ENCODE data around the gene AFF2.

Gene AFF2

DNA sequence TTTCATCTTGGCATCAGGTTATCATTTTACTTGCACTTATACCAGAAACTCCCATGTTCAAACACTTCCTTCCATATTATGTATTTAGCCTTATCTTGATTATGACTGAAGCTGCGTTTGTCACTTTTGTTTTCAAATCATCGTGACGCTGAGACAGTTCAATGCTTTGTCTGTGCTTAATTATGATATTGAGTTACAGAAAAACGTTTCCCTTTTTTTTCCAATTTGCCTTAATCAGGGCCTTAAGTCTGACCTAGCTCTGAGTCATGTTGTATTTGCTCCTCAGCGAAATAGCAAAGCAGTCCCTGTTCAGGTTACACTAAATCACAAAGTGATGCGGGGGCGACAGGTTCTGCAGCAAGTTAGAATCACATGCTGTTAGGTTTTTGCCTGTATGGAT is 254.7 kb downstream of the AFF2 start:
- no peak for DNase-seq

DNA sequence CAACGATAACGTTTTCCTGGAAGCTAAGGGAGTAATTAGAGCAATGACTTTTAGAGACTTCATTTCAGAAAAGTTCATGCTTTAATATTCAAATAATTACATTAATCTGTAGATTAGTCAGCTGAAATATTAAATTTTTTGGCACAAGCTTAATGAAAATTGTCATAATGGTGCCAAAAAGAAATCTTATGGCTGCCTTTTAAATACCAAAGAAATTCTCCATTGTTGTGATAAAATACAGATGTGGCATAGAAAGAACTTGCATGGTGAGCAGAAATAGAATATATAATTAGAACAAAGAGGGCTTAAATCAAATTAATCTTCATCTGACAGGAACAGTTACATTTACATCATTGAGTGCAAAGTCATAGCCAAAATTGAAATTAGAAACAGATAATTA is 263.5 kb downstream of the AFF2 start:
- no peak for DNase-seq

DNA sequence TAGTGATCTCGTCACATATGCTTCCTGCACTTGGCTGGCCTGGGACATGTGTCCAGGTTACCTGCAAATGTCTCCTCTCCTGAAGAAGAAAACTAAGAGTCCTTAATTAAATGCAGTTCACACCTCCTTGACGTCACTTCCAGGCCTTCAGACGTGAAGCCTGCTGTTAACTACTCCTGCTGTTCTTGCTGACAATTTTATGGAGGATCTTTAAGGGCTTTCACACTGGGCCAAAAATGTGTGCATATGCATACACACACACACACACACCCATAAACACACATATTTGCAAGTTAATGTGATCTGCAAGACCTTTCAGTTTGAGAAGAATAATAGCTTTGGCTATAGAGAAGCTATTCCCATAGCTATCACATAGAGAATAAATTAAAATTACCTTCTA is 267.9 kb downstream of the AFF2 start:
- no peak for DNase-seq

DNA sequence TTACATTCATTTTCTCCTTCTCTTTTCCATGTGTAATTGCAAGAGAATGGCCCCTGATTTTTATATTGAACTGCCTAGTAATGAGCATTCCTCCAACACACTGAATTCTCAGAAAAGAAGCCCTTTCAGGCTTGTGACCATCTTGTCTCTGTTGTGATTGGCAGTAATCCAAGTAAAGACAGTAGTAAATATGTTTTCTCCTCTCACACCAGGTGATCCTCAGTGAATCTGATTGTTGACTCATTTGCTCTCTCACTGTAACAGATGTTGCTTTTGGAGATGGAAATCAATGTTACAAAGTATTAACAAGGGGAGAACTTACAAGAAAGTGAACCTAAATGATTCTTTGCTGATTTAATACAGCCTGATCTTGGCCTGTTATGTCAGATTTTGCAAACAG is 271.0 kb downstream of the AFF2 start:
- no peak for DNase-seq

DNA sequence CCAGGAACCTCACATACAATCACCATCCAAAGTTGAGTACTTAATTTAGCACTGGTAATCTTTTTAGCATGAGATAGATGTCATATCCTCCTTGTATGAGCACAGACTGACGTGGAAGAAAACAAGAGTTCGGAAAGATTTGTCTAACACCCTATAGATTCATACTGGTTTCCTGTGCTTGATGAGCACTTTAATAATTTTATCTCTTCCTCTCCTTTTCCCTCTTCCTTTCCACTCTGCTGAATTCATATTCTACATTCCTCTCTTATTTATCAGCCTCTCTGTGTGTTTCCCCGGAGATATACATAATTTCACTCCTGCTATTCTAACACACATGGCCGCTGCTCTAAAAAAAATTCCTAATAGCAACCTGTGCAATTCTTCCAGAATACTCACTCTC is 273.9 kb downstream of the AFF2 start:
- no peak for DNase-seq

DNA sequence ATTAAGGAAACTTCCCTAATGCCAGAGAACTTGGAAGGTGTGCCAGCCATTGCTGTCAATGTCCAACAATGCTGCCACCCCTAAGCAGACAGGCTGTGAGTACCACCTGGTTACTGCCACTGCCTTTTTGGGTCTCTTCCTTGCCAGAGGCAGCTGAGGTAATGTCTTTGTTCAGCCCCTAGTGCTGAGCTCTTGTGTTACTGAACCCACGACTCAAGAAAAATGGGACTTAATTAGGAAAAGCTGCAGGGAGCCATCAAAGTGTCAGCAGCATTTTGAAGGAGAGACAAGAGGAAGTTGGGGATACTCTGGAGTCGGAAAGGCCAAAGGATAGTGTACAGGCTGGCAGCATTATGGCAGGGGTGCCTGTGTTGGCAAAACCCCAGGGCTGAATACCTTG is 283.7 kb downstream of the AFF2 start:
- no peak for DNase-seq

DNA sequence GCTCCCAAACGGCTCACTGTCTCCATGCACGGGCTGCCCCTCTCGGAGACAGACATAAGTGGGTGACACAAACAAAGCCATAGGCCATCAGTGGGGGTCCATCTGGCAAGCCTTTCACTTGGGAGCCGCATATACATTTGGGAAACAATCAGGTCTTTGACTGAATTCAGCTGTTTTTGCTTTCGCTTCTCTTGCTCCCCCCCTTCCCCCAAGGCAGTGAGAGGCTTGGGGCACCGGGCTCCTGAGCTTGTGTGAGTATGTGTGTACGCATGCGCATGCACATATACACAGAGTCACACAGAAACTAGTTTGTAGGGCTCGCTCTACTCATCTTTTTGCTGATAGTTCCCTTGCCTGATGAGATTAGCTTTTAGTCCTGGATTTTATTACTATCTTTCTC is 284.4 kb downstream of the AFF2 start:
- DNase-seq, result no peak

DNA sequence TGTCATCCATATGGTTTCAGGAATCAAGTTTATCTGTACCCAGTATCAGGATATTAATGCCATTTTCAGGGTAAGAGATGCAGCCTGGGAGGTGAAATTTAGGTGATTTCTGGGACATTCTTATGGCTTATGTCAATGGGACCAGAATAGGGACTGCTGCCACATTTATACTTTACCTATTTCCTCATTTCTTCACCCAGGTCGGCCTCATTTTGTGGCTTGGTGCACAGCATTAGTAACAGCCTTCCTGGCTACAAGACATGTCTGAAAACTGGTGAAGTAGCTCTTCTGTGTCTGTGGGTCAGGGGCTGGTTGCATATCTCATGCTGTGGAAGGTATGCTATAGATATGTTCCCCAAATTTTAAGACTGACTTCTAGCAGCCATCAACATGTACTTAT is 284.8 kb downstream of the AFF2 start:
- DNase-seq, result no peak

DNA sequence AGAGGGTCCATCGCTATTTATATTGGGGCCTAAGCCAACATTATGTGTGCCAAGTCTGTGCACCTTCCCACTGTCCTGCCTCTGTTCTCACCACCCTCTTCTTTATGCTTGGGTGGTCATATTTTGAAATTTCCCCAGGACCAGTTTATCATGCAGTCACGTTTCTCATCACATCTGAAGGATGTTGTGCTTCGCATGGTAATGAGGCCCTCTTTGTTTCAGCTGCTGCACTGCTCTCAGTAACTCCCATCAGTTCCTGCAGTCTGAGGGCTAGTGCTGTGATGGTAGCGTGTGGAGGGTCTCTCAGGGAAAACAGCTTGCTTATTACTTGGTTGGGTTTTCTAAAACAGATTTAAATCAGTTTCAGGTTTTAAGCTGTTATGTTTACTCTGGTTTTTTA is 288.0 kb downstream of the AFF2 start:
- no peak for DNase-seq

DNA sequence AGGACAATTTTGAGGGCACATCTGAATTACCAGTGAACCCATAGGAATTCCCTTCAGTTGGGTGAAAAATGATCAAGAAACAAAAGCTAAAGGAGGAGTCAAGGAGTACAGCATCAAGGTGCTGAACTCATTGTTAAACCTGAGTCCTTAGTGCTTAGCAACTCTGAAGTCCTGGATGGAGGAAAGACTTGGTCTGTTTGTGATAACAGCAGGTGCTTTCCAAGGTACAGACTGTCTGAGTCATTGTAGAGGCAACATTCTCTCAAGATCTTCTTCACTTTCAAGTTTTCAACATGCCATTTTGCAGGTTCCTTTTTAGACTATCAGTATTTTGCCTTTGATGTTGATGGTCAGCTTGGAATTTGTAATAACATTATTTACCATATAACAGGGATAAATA is 293.9 kb downstream of the AFF2 start:
- DNase-seq, result no peak

DNA sequence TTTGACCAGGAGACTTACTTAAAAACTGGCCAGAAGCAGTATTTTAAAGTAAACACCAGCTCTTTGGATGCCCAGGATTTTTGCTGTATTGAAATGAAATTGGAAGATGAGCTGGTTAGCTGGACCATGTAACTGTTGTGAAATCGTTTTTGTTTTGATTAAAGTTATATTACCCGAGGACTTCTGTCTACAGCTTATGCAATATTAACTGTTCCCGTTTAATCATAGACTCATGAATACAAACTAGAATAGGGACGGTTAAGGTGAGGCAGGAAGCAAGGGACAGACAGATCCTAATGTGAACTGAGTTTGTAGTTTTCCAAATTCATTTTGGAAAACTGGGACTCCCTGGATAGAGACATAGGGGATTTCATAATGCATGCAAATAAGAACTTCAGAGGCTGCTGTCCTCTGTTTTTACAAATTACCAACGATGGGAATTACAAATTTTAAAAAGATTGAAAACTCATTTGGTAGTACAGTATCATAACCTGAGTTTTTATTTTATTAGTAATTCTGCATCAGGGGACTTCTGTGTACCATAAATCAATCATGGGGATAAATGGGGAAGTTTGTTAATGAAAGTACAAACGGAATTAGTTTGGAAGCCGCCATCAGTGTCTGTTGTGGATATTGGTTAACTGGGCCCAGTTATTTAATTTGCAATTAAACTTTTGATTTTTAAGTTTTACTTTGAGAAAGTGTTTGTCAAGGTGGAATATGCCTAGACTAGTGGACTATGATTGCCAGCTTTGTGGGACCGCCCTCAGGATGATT is 304.4 kb downstream of the AFF2 start:
- DNase-seq, result peak in 1 of 4 experiments; percentile 1

DNA sequence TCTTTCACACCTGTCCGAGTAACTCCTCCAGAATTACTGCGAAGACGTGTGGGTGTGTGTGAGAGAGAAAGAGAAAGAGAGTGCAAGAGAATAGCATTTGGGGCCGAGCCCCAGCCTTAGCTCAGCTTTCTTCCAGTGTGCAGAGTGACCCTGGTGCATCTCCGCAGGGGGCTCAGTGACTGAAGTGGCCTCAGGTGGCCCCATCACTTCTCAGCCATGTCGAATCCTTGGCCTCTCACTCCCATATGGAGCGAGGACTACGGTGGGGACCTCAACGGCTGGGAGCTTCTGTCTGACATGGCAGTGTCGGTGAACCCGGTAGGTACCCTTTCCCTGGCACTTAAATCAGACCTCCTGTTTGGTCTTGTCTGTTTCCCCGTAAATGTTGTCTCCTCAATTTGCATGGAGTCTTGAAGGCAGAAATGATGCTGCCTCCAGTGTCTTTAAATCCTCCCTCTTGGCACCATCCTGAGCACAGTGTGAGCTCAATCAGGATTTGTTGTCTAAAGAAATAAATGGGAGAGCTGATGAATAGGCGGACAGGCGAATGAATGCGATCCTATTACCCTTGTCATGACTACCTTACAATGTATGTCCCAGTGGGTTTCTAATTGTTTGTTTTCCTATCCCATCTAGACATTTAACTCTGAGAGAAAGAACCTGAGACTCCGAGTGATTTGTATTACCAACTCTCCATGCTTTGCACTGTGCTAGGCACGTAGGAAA is 305.9 kb downstream of the AFF2 start:
- DNase-seq, result no peak

DNA sequence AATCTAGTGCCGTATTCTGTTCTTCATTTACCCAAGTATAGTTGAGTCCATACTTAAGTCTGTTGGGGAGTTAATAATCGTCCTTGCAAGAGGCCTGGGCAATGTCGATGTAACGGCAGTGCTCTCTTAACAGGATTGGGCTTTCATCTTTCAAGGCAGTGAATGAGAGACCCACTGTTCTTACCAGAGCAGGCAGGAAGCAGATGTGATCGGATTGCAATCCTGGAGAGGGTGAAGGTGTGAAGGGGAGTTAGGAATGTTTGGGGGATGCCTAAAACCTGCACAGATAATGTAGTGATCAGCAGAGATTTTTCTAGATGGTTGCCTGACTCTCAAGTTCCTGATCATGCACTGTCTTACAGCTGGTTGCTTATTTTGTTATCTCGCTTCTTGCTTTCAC is 308.4 kb downstream of the AFF2 start:
- no peak for DNase-seq

DNA sequence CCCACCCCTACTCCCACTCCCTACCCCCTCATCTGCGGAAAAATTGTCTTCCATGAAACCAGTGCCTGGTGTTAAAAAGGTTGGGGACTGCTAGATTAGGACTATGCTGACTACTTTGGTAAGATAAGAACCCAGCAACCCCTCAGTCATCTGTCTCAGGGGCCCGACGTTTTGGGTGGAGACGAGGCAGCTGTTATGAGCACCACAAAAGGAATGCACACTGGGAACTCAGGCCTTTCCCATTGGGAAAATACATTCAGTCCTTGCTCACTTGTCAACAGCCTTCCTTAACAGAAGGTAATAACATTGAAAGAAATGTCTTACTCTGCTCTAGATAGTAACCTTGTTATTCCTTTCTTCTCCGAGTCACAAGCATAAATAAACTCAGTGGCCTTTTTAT is 310.8 kb downstream of the AFF2 start:
- no peak for DNase-seq

DNA sequence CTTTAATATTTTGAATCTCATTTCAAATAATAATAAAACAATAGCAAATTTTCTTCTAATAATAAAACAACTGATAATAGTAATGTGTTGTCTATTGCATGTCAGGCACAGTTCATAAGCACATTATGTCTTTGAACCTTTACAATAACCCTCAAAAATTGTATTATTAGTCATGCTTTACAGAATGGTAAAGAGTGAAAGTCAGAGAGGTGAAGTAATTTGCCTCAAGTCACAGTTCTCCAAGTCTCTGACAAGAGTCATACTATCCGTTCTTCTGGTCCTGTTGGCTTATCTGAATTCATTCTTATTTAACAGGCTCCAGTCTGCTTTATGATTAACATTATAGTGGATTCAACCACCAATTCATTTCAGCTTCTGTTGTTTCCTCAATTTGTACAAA is 313.0 kb downstream of the AFF2 start:
- no peak for DNase-seq

DNA sequence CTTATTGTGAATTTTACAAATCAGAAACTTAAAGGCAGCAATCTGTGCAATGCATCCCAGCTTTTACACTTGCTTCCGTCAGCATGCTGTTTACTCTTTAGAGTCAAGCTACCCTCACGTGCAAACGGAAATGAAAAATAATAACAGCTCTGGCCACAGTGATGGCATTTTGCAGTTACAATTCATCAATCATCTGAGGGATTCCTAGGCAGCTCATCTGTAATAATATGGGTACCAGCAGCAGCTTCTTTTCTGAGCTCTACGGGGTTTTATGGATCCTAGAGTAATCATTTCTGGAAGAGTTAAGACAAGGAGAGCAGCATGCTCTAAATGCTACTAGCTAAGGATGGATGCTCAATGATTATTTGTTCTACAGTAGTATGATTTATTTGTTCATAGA is 313.6 kb downstream of the AFF2 start:
- DNase-seq, result no peak

DNA sequence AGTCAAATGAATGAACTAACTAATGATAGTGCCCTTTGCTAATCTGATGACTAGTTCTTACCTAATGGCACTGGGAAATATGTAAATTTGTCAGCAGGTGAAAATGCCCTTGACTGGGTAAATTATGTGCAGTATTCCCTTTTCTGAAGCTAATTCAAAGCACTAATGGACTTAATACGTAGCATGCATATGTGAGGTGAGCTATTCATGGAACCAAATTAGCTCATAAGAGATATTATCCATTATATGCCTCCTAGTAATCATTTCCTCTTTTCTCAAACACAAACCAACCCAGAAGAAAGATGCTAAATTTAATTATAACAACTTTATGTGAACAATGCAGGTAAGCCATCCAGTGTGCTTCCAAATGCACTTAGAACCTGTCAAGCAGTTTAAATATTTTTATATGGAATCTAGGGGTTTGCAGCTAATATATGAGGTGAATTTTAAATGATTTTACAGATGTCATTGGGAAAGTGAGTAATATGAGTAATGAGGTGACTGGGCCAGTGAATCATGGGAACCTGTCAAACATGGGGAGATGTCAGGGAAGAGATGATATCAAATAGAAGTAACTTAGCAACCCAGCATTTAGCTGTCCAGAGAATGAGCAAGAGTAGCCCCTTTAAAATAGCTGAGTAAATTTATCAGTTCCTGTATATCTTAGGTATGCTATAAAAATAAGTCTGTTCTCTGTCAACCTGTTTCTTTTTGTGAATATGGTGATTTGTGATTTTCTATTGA is 315.0 kb downstream of the AFF2 start:
- no peak for DNase-seq

DNA sequence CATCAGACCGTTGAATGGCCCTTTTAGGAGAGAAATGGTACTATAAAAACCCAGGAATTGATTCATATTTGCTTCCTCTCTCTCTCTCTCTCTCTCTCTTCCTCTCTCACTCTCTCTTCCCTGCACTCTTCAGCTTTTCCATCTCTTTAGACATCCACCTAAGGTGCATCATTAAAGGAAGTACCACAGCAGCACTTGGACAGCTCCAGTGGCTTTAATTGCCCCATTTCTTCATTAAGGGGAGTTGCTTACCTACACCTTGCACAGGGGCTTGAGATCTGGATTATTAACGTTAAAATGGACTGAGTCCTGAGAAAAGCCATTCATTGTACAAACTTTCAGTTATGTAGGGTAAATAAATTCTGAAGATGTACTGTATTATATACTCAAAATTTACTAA is 323.6 kb downstream of the AFF2 start:
- no peak for DNase-seq

DNA sequence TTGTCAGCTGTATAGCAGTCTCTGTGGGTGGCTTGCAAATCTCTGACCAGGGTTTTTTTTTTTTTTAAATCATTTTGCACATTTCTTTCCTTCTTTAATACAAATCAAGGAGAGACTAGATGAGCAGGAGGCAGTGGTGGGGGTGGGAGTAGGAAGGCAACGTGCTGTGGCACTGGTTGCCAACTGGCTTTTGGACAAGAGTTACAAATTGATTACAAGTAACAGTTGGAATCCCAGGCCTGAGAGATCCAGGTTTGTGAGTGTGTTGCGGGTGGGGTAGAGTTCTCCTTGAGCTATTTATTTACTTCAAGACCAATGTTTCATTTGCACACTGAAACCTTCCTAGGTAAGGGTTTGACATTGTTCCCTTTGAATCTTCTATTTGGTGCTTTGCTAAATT is 325.3 kb downstream of the AFF2 start:
- no peak for DNase-seq

DNA sequence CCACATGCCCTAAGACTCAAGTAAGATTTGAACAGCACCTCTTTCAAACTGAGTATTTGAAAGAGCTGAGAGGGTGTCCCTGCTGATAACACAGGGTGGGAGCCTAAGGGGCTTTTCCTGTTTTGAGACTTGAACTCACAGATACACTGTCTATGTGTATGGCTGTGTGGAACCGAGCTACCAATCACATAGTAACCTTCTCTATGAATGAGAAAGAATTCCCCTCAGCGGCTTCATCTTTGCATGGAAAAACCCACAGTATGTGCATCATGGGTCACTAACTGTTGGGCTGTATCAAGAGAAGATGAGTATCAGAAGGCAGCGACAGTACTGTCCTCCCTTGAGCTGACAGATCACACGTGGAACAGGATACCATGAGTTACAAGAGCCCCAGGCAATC is 336.3 kb downstream of the AFF2 start:
- DNase-seq, result no peak

DNA sequence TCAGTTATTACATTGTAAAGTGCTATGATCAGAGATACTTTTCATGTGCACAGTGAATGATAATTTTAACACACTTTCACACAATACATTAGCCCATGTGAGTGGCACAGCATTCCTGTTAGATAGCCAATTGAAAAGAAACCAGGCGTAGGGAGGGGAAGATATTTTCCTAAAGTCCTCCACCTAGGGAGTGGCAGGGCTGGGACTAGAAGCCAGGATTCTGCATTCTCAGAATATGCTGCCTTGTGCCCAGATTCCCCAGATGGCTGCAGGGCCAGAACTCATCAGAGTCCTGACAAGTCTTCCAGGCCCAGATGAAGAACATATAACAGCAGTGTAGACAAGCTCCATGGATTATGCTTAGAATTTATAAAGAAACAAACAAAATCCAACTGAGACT is 350.2 kb downstream of the AFF2 start:
- no peak for DNase-seq

DNA sequence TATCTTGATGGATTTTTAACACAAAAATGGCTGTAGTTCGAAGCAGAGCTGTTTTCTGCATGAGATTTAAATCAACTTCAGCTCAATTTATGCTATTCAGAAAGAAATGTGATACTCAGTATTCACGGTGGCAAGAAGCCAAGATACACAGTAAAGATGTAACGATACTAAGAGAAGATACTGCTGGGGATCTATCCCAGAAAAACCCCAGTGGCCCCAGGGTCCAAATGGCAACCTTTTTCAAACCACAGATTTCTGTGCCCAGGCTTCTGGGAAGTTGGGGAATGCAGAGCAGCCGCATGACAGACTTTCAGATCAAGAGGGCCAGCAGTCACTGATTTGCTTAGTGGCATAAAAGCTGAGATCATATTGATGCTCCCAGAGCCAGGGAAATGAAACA is 353.9 kb downstream of the AFF2 start:
- DNase-seq, result no peak

DNA sequence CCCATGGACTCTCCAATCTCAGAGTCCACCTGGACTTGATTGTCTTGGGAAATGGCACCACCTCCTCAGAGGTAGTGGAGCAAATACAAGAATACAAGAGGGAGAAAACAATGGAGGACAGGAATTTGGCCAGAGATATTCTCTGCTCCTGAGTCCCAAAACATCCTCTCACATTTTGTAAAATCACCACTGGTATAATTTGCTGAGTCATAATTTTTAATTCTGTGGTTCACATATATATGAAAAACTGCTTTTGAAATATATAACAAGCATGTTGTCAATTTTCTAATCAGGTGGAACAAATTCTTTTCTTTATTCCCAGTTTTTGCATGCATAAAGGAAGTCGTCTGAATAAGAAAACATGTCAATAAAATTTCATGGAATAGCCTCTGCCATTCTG is 356.1 kb downstream of the AFF2 start:
- DNase-seq, result no peak

All from suppressor macrophage (primary cell).